ENCODE measurements around the gene KIRREL1. TPM values are rescaled to one million over a fixed set of nuclear protein-coding genes. Genes with fewer than 3 reads are reported as not detected.

The KIRREL1 gene
- total RNA-seq, 1 donor from 2014 or later = 195 TPM

GRCh38 chr1:157948312-157949073 is 45.0 kb upstream of the KIRREL1 start:
- H3K27me3 Mint-ChIP-seq (ENCODE audit: low read depth, unreplicated experiment) = peaks cover 52% of the 10 kb centered on the region
- no peak overlapping the region for H2AFZ ChIP-seq (ENCODE audit: low read depth, low read length)
- no peak overlapping the region for H3K27ac ChIP-seq (ENCODE audit: low read depth, low read length)
- H3K9me3 Mint-ChIP-seq (ENCODE audit: unreplicated experiment) = peaks cover under 1% of the 10 kb centered on the region
- no peaks in the 10 kb centered on the region for H3K9me3 ChIP-seq (ENCODE audit: insufficient read depth, low read depth, low read length)
- no peaks in the 10 kb centered on the region for H4K20me1 ChIP-seq (ENCODE audit: insufficient read depth, low read length)
- no peak overlapping the region for H3K4me3 ChIP-seq (ENCODE audit: insufficient read depth, low read depth, low read length)
- H3K9ac ChIP-seq (ENCODE audit: low read length) = no peak overlapping the region
- H3K36me3 ChIP-seq (ENCODE audit: insufficient read depth, low read length) = no peaks in the 10 kb centered on the region
- no peaks in the 10 kb centered on the region for H3K4me1 ChIP-seq (ENCODE audit: insufficient read depth, low read length)
- TF ChIP-seq, protein P1, sequence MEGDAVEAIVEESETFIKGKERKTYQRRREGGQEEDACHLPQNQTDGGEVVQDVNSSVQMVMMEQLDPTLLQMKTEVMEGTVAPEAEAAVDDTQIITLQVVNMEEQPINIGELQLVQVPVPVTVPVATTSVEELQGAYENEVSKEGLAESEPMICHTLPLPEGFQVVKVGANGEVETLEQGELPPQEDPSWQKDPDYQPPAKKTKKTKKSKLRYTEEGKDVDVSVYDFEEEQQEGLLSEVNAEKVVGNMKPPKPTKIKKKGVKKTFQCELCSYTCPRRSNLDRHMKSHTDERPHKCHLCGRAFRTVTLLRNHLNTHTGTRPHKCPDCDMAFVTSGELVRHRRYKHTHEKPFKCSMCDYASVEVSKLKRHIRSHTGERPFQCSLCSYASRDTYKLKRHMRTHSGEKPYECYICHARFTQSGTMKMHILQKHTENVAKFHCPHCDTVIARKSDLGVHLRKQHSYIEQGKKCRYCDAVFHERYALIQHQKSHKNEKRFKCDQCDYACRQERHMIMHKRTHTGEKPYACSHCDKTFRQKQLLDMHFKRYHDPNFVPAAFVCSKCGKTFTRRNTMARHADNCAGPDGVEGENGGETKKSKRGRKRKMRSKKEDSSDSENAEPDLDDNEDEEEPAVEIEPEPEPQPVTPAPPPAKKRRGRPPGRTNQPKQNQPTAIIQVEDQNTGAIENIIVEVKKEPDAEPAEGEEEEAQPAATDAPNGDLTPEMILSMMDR (IDR thresholded peaks at IDR 0.05; ENCODE audit: insufficient read depth, low read depth, low read length) = peak; percentile 42
- TF ChIP-seq EZH2 (IDR thresholded peaks at IDR 0.05; ENCODE audit: insufficient read depth, low read length) = no peak
- no peak overlapping the region for H3K4me3 Mint-ChIP-seq (ENCODE audit: unreplicated experiment)
- no peaks in the 10 kb centered on the region for H3K36me3 Mint-ChIP-seq (ENCODE audit: low read depth, unreplicated experiment)
- peak; percentile 6 for DNase-seq (ENCODE audit: low read depth)
- no peak overlapping the region for H3K27ac Mint-ChIP-seq (ENCODE audit: unreplicated experiment)
- H3K79me2 ChIP-seq (ENCODE audit: insufficient read depth, low read length) = no peaks in the 10 kb centered on the region
- H3K4me1 Mint-ChIP-seq (ENCODE audit: low read depth, unreplicated experiment) = no peaks in the 10 kb centered on the region
- H3K27me3 ChIP-seq (ENCODE audit: insufficient read depth, low read length) = peaks cover 22% of the 10 kb centered on the region
- H3K4me2 ChIP-seq (ENCODE audit: low read length) = no peak overlapping the region
- FAIRE-seq = no peak

DNA sequence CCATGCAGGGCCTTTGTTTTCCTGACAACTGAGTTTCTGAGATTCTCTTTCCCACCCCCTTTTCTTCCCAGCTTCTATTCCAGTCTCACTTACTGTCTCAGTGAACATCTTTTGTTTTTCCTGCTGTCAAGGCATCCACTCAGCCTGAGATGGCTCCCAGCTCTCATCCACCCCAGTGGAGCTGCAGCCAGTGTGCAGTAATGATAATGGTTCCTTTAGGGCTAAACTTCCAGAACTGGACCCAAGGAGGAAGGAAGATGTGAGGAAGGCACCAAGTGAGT is 44.4 kb upstream of the KIRREL1 start:
- Histone ChIP-seq H3K4me1 (ENCODE audit: insufficient read depth, low read length) (no peaks in the 10 kb centered on the region), H3K4me2 (ENCODE audit: low read length) (no peak overlapping the region), H3K9me3 (ENCODE audit: insufficient read depth, low read depth, low read length) (no peaks in the 10 kb centered on the region), H3K27ac (ENCODE audit: low read depth, low read length) (no peak overlapping the region), H3K27me3 (ENCODE audit: insufficient read depth, low read length) (peaks cover 22% of the 10 kb centered on the region), H2AFZ (ENCODE audit: low read depth, low read length) (no peak overlapping the region), H4K20me1 (ENCODE audit: insufficient read depth, low read length) (no peaks in the 10 kb centered on the region), H3K79me2 (ENCODE audit: insufficient read depth, low read length) (no peaks in the 10 kb centered on the region), H3K36me3 (ENCODE audit: insufficient read depth, low read length) (no peaks in the 10 kb centered on the region), H3K4me3 (ENCODE audit: insufficient read depth, low read depth, low read length) (no peak overlapping the region), H3K9ac (ENCODE audit: low read length) (no peak overlapping the region)
- DNase-seq (ENCODE audit: low read depth) (no peak), FAIRE-seq (no peak)
- no peaks in the 10 kb centered on the region for H3K4me1 Mint-ChIP-seq (ENCODE audit: low read depth, unreplicated experiment)
- H3K27me3 Mint-ChIP-seq (ENCODE audit: low read depth, unreplicated experiment) = peaks cover 49% of the 10 kb centered on the region
- no peak overlapping the region for H3K27ac Mint-ChIP-seq (ENCODE audit: unreplicated experiment)
- no peaks in the 10 kb centered on the region for H3K9me3 Mint-ChIP-seq (ENCODE audit: unreplicated experiment)
- H3K4me3 Mint-ChIP-seq (ENCODE audit: unreplicated experiment) = no peak overlapping the region
- no peaks in the 10 kb centered on the region for H3K36me3 Mint-ChIP-seq (ENCODE audit: low read depth, unreplicated experiment)
- no peak for TF ChIP-seq EZH2 (IDR thresholded peaks at IDR 0.05; ENCODE audit: insufficient read depth, low read length)
- TF ChIP-seq, protein P1 (IDR thresholded peaks at IDR 0.05; ENCODE audit: insufficient read depth, low read depth, low read length) = no peak

GRCh38 chr1:157951230-157951629 is 42.2 kb upstream of the KIRREL1 start:
- Mint-ChIP-seq H3K9me3 (ENCODE audit: unreplicated experiment) (no peaks in the 10 kb centered on the region), H3K4me1 (ENCODE audit: low read depth, unreplicated experiment) (no peaks in the 10 kb centered on the region), H3K27ac (ENCODE audit: unreplicated experiment) (no peak overlapping the region), H3K36me3 (ENCODE audit: low read depth, unreplicated experiment) (no peaks in the 10 kb centered on the region), H3K27me3 (ENCODE audit: low read depth, unreplicated experiment) (peaks cover 34% of the 10 kb centered on the region), H3K4me3 (ENCODE audit: unreplicated experiment) (no peak overlapping the region)
- Histone ChIP-seq H3K9me3 (ENCODE audit: insufficient read depth, low read depth, low read length) (no peaks in the 10 kb centered on the region), H2AFZ (ENCODE audit: low read depth, low read length) (no peak overlapping the region), H3K27ac (ENCODE audit: low read depth, low read length) (no peak overlapping the region), H3K4me2 (ENCODE audit: low read length) (no peak overlapping the region), H3K9ac (ENCODE audit: low read length) (no peak overlapping the region), H3K27me3 (ENCODE audit: insufficient read depth, low read length) (peaks cover 22% of the 10 kb centered on the region), H3K4me3 (ENCODE audit: insufficient read depth, low read depth, low read length) (no peak overlapping the region), H4K20me1 (ENCODE audit: insufficient read depth, low read length) (no peaks in the 10 kb centered on the region), H3K79me2 (ENCODE audit: insufficient read depth, low read length) (no peaks in the 10 kb centered on the region), H3K4me1 (ENCODE audit: insufficient read depth, low read length) (no peaks in the 10 kb centered on the region), H3K36me3 (ENCODE audit: insufficient read depth, low read length) (no peaks in the 10 kb centered on the region)
- DNase-seq (ENCODE audit: low read depth) = no peak
- TF ChIP-seq, protein P1 (IDR thresholded peaks at IDR 0.05; ENCODE audit: insufficient read depth, low read depth, low read length) = no peak
- TF ChIP-seq EZH2 (IDR thresholded peaks at IDR 0.05; ENCODE audit: insufficient read depth, low read length) = no peak
- no peak for FAIRE-seq
